DMS153 (cell line): ENCODE results near the gene NCBP2L.

Source experiments
- DNase-seq: peaks from one replicate; lab custom pipeline; 2025; lab: John Stamatoyannopoulos, UW

The NCBP2L gene

DNA sequence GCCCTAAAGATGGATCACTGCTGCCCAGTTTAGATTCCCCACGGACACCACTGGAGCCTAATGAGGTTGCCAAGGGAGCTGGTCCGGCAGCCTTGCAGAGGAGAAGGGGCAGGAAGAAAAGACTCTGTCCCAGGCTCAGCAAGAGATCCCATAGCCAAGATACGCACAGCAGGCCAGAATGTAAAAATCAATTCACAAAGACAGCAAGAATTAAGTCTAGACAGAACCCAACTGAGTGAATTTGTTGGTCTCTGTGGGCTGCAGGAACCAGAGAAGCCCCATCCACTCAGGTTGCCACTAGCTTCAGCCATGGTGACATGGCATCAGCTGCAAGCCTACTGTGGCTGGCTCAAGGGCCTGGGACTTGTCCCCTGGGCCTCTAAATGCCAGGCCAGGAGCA, 24.8 kb upstream of the NCBP2L start:
- no peak for DNase-seq

DNA sequence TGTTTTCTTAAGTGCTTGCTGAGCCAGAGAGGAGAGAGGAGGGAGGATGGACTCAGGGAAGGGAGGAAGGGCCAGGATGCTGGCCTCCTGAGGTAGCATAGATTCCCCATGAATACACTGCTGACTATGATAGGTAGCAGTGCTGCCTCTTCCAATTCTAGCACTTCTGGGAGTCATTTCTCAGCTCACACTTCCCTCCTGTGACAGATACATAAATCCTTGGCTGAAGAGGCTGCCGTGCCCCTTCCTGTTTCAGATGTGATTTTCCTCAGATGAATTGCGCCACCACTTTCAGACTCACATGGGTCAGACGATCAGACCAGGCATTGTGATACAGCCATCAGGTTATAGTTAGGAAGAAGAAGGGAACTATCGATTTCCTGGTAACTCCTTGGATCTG, 24.3 kb upstream of the NCBP2L start:
- DNase-seq: no peak

DNA sequence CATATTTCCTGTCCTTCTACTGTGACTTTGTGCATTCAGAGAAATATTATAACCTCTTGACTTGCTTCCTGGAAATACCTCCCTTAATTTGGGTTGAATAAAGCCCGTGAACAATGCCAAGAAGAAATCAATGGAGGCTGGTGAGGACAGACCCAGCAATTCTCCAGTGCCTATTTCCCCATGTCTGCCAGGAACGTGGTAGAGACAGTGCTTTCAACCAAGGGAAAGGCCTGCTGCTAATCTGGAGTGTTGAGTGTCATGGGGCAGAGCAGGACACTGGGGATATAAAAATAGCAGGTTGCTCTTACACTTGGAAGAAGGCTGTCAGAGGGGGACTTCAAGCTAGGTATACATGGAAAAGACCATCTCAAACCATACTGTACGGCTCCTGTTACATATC, 21.8 kb upstream of the NCBP2L start:
- DNase-seq: no peak

DNA sequence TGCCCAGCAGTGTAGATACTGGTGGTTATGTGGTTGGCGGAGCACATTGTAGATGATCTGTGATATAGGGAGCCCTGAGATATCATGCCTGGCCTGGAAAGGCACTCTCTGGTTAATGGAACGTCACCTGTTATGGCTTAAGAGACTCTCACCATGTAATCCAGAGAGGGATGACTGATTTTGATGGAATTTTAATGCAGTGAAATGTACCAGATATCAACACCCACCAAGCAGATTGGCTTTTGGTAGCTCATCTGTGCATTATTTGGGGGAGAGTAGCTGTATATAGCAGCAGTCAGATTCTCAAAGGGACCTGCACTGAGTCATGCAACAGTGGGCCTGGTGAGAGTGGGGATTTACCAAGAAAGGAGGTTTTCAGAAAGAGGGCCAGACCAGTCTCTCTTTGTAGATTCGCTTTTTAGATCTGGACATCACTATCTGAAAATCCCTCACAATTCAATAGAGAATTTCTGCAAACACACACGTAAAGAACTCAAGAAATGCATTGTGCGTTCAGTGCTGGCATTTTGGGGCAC, 19.2 kb upstream of the NCBP2L start:
- DNase-seq: no peak

DNA sequence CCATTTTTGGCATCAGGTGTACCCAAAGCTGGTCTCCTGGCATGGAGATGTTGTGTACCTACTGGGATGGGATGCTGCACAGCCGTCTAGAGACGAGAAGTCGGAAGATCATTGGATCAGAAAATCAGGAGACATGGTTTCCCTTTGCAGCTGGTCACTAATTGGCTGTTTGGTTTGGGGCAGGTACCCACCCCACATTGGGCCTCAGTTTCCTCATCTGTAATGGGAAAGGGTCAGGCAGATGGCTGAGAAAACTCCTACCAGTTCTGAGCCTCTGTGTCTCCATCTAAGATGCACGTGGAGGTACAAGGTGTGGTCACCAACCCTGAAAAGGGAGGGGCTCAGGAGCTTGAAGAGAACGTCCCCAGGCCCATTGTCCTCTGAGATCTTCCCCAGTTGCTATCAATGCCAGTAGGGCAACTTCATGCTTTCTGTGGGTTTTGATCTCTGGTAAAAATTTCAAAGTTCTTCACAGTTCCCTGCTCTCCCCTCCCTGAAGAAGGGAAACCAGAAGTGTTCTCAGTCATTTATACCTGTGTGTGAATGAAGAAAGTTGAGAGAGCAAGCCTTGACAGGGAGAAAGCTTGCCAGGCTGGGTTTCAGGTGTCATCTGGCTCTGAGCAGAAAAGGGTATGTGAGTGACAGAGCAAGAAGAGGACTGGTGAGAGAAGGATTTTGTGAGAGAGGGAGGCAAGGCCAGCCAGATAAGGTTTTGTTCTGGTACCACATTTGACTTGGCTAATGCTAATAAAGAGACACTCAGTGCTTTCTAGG, 17.0 kb upstream of the NCBP2L start:
- no peak for DNase-seq

DNA sequence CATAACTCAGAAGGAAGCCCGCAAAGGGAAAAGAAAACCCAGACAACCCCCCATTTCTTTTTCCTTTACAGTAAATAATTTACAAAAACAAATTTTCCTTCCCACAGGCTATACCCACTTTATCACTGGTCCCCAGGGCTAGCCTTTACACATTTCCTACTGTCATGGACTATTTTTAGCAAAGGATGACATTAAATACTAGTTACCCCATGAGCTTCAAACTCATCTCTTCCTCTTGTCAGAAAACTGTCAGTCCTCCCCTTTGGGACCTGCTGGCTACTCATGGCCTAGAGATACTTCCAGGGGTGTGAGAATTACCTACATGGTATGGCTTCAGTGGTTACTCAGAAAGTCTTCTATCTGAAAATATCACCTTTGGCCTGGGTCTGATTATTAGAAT, 13.9 kb upstream of the NCBP2L start:
- DNase-seq: no peak

DNA sequence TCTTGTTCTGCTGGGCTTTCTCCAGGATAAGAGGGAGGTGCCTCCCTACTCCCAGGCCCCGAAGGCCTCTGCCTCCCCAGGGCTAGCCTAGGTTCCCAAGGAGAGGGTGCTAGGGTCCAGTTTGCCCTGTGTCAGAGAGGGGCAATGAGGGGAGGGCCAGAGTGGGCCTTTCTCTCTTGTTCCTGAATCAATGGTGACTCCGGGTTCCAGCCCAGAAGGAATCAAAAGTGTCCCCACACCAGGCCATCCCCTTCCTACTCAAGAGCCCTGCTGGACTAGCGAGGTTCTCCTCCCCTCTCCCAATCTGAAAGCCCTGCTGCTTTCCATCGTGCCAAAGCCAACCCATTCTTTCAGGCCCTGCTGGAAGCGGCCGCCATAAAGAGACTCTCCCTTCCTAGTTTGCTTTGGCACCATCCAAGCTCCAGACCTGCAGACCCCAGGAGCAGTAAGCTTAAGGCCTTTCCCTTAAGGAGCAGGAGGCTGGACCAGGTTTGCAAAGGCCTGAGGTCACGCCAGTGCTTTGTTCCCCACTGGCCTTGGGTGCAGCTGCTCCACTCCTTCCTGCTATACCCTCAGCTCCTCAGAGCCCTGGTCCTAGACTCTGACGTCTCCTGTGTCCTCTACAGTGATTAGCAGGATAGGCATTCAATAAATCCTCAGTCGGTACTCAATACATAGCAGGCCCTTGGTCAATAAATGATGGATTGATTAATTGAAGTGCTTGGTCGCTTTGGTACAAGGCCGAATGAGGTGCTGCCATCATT, 12.5 kb upstream of the NCBP2L start:
- no peak for DNase-seq

DNA sequence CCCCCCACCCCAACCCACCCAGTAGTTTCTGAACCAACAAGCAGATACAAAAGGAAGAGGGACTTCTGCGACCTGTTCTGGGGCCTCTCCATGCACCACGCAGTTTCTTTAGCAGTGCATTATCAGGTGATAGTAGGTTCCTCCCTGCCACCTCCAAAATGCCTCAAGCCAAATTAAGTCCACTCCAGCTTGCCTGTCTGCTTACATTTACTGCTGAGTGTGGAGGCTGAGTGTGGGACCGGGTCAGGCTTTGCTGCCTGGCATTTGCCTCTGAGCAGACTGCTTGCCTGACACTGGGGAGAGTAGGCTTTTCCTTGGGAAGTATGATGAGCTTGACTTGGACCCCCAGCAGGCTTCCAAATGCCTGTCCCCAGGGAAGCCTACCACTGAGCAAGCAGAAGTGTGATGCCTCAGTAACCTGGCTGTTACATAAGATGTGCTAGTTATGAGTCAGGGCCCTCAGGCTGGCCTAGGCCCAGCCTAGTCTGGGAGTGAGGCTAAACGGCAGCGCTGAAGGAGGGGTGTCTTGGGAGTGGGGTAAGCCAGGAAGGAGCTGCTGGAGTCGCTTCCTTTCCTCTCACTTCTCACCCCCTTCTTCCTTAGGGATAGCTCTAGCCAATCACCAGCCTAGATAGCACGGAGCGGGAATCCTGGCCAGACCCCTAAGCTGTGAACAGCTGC, 10.9 kb upstream of the NCBP2L start:
- DNase-seq: no peak

DNA sequence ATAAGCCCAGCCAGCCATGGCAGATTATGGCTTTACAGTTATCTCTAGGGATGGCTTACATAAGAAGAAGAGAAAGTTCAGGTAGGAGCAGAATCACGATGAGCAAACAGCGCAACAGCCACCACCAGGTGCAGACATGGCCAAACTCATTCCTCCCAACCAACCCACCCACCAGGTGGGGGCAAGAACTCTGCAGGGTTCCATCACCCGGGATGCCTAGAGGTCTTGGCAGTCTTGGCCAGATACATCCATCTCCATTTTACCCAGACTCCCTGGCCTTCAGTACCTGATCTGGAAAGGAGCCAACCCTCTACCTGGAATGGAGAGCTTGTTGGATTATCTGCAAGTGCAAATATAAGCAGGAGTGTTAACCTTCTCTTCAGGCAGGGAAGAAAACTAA, 9.5 kb upstream of the NCBP2L start:
- no peak for DNase-seq

DNA sequence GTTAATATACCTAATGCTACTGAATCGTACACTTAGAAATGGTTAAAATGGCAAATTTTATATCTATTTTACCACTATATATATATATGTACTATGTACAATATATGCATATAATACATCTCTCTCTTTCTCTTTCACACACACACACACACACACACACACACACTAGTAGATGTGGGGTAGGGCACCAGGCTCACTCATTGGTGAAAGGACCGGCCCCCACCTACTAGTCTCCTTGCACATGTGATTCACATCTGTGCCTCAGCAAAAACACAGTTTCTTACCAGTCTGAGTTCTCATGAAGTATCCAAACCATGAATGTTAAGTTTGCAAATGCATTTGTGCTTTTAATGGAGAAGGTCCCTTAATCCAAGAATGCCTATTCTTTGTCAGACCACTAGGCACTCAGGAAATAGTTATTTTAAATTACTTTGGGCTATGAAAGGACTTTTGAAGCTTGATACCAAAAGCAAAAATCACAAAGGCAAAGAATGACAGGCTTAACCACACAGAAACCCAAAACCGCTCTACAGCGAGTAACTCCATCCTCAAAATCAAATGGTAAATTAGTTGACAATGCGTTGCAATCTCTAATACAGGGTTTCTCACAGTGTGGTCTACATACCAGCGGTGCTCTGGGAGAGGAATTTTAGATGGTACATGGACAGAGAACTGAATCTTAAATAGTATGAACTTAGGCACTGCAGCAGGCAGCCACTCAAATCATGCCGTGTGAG, 7.8 kb upstream of the NCBP2L start:
- no peak for DNase-seq

DNA sequence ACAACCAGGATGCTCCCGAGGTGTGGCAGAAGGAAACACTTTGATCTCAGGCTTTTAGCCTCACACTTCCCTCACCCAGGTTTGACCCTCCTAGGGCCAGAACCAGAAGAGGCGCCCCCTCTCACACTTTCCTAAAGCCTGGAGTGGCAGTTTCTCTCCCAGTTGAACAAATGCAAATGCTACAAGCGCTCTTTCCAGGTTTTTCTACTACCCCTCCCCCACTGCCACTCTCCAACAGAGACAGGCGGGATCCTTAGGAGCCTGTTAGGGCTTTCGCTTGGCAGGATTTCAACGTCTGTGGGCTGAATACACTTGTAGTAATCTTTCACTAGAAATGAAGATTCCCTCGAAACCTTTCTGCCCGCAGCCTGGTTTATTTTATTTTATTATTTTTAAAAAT, 4.3 kb upstream of the NCBP2L start:
- no peak for DNase-seq

DNA sequence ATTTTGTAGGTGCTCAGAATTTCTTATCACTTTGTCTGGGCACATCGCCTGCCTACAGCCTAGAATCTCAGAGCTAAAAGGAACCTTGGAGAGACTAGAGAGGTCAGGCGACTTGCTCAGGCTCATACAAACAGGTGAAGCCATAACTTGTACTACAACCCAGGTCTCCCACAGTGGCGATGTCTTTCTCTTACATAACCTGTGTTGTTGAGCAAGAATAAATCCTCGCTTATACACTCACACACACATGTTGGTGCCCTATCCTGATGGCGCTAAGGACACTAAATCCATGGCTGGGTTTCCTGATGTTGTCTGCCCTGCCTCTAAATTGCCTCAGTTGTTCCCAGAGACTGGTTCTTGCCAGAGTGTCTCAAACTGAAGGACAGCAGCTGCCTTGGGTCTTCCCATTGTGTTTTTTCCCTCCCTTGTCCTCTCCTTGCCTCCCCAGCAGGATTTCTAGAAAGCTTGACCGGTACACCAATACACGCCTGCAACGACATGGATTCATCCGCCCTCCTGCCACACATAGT, 3.6 kb upstream of the NCBP2L start:
- no peak for DNase-seq

DNA sequence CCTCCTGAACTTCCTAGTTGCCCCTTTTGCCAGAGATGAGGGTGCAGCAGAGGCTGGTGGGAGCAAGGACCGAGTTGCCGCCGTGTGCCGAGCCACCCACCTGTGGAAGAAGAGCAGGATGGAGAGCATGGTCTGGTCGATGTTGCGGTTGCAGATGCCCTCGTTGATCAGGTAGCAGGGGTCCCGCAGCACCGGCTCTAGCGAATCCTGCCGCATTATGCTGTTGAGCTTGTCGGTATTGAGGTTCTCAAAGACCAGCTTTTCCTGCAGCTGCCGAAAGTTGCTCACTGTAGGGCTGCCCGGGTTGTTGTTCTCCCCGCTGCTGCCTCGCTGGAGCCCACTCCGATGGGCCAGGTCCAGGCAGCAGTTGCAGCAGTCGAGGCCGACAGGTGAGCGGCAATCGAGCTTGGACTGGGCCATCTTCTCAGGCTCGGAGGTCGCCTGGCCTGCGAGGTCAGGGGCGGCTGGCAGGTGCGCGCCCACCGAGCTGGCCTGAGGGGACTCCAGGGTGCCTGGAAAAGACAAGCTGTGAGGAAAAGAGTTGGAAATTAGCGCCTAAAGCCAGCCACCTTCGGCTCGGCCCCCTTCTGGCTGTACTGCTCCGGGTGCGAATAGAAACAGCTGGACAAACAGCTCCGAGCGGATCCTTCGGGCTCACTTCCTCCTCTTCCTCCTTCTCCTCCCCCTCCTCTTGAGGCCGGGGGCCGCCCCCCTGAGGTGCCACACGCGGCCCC, 2.4 kb upstream of the NCBP2L start:
- no peak for DNase-seq

DNA sequence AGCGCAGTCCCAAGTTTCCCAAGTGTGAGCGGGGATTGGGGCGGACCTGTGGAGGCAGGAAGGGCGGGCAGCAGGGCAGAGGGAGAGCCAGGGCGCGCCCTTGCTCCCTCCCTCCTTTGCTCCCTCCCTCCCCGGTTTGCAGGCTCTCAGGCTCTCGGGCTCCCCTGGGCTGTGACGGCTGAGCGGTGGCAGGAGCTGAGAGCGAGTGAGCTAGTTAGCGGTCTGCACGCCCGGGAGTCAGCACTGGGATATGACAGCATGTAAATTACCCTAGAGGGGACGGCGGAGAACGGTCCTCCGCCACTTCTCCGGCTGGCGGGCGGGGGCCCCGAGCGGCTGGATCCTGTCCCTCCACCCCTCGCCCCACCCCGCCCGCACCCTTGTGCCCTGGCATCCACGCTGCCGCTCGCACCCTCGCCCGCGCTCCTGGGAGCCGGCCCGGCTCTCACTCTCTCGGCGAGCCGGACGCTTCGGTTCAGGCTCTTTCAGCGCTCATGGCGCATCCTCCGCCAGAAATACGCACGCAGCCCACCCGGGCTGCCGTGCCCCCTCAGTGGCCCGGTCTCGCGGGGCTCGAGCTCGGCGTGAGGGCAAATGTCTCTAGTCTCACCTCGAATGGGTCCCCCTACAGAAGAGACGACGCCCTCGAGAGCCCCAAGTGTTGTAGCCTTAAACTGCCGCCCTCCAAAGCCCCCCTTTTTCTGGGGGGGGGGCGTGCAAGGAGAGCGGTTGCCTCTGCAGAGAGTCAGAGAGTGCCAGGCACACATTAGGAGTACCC, 1.6 kb upstream of the NCBP2L start, which contains the start of gene TSC22D3:
TSC22D3 (minus strand) TSS at position 54 of the 778 bp plus-strand sequence. CDS start 368 bp downstream, outside the sequence.
- peak; percentile 14 for DNase-seq

DNA sequence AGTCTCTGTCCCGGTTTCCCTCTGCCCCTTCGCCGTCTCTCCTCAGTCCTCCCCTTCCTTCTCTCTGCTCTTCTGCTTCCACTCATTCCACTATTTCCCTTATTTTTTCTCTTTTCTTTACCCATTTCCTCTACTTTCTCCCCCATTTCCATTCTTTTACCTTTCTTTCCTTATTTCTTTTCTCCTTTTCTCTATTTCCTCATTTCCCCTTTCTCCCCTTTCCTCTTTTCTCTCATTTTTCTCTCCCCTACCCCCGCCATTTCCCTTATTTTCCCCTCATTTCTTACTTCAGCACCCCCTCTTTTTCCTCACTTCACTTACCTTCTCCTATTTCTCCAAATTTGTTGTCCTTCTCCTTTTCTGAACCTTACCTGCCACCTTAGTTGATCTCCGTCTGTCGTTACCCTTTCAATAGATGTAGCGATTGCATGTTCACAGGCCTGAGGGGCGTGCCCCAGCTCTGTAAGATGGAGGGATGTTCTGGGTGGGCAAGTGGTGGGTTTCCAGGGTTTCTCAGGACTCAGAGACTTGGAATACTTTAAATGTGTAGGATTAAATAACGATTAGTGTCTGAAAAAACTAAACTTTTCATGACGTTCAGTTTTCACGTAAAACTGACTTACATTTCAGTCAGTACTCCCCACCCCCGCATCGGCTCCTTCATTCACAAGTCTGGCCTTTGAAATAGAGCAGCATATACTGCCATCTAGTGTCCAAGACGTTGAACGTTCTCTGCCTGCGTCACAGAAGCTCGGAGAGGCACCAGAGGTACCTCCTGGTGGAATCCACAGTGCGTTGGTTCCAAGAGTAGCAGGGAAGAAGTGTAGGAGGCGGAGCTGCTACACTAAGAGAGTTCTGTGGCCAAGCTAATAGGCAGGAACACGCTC, 641 bp upstream of the NCBP2L start:
- DNase-seq: peak; percentile 60

DNA sequence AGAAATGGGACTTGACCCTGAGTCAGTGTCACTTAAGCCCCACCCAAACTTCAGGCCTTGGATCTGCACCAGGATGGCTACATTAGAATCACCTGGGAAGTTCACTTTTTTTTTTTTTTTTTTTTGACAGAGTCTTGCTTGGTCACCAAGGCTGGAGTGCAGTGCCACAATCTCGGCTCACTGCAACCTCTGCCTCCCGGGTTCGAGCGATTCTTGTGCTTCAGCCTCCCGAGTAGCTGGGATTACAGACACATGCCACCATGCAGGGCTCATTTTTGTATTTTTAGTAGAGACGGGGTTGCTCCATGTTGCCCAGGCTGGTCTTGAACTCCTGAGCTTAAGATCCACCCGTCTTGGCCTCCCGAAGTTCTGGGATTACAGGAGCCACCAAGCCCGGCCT, 3.0 kb downstream of the NCBP2L start:
- DNase-seq: no peak

DNA sequence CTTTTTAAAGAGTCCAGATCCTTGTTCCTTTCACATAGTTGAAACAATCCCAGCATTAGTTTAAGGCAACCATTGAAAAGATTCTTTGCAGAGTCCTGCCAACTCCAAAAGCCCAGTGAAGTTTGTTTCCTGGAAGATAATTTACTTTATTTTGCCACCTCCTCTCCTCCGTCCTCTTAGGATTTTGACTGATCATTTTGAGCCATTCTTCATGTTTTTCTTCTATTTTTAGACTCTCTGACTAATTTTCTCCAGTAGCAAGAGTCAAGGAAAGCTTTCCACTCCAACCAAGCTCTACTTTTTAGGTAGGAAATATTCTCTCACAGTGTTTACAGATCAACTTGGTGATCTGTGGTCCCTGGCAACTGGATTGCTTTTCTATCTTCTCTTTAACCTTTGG, 10.3 kb downstream of the NCBP2L start:
- no peak for DNase-seq

DNA sequence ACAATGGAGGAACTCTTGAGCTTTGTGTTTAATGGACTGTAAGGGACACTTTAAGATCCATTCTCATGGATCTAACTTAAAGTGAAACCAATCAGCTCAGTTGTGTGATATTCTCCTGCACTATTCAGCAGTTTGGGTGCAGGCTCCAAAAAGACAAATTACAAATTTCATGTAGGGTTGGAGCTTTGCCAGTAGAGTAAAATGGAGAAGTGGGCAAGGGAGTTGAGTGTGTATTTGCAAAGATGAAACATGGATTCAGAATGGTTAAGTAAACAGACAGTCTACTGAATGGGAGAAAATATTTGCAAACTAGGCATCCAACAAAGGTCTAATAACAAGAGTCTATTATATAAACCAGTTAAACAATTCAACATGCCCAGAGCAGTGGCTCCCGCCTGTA, 26.9 kb downstream of the NCBP2L start:
- no peak for DNase-seq

DNA sequence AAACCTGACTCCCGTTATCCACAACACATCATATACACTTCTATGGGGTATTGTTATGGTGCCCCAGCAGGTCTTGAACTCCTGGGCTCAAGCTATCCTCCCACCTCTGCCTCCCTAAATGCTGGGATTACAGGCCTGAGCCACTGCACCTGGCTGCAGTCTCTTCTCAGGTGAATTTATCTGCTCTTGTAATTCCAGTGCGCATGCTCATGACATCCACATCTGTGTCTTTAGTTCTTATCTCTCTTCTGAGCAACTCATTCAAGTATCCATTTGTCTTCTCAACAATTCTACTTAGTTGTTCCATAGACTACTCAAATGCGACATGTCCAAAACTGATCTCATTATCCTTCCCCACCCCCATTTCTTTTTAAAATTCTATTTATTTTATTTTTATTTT, 27.6 kb downstream of the NCBP2L start:
- no peak for DNase-seq
